Left lung (tissue), 10 donors: Measurements from ENCODE around the gene EDIL3. TPM values are rescaled to one million over a fixed set of nuclear protein-coding genes. Genes with fewer than 3 reads are reported as not detected.

Experiments
- ATAC-seq: fragments of 200-7000 bp; cut with Tn5 transposase; one replicate; pipeline ENCODE4 v1.9.1; 2020; ENCODE audit warnings: moderate library complexity
- DNase-seq, 4 donors: peaks; one replicate each; pipeline ENCODE4 v3.0.0-alpha.2; 2013 to 2020
- H3K27ac ChIP-seq, 2 donors: fragments of 200-600 bp; sonication (generic) in 1 of 2; one replicate each; pipeline versions ENCODE4 v1.5.0 to v1.8.0; 2020 to 2021
- H3K27me3 ChIP-seq, 2 donors: fragments of 200-600 bp; sonication (generic) in 1 of 2; one replicate each; pipeline versions ENCODE4 v1.5.0 to v1.8.0; 2020 to 2021
- H3K36me3 ChIP-seq, 2 donors: fragments of 200-600 bp; sonication (generic) in 1 of 2; one replicate each; pipeline versions ENCODE4 v1.5.0 to v1.8.0; 2020 to 2021
- H3K4me1 ChIP-seq, 2 donors: fragments of 200-600 bp; one replicate each; pipeline ENCODE4 v1.8.0; 2021
- H3K4me3 ChIP-seq, 2 donors: fragments of 200-600 bp; sonication (generic) in 1 of 2; one replicate each; pipeline versions ENCODE4 v1.5.0 to v1.8.0; 2020 to 2021; ENCODE audit warnings: mild to moderate bottlenecking in 1 of 2
- H3K9me3 ChIP-seq, 2 donors: fragments of 200-600 bp; sonication (generic) in 1 of 2; one replicate each; pipeline versions ENCODE4 v1.5.0 to v1.8.0; 2020 to 2021
- CTCF ChIP-seq, 2 donors: fragments of 200-600 bp; sonication (generic) in 1 of 2; IDR thresholded peaks; one replicate each; pipeline versions ENCODE4 v1.5.0 to v1.8.0; 2021; ENCODE audit warnings: antibody characterized with exemption in 2 of 2
- intact Hi-C, 2 donors: fragments of 100-400 bp; cut with DNase I; formaldehyde crosslinking; loops; one replicate each; pipeline versions ENCODE4 v1.11.2 to v1.14.2; 2022
- polyA plus RNA-seq, 6 donors: library from polyadenylated mRNA; unstranded; fragments of 120-200 nt; gene quantifications; one replicate each; pipeline ENCODE4 v1.2.1, GENCODE V29; 2013; ENCODE audit not compliant: insufficient read length in 6 of 6
- total RNA-seq, 2 donors: library from RNA; stranded (reverse); fragmentation: NEBNext Ultra II Directional; extraction: Animal tissue kit (Norgen Biotek cat#: 25700); gene quantifications; one replicate each; pipeline ENCODE4 v1.2.1, GENCODE V29; 2021
- donor health status: DM: no; HTN: yes; CAD: no.
- donor health status: DM: no; HTN: no; CAD: no.

EDIL3 gene
- total and polyA plus RNA-seq, 8 donors = 20.6 to 59.9 (median 42.3) TPM

DNA sequence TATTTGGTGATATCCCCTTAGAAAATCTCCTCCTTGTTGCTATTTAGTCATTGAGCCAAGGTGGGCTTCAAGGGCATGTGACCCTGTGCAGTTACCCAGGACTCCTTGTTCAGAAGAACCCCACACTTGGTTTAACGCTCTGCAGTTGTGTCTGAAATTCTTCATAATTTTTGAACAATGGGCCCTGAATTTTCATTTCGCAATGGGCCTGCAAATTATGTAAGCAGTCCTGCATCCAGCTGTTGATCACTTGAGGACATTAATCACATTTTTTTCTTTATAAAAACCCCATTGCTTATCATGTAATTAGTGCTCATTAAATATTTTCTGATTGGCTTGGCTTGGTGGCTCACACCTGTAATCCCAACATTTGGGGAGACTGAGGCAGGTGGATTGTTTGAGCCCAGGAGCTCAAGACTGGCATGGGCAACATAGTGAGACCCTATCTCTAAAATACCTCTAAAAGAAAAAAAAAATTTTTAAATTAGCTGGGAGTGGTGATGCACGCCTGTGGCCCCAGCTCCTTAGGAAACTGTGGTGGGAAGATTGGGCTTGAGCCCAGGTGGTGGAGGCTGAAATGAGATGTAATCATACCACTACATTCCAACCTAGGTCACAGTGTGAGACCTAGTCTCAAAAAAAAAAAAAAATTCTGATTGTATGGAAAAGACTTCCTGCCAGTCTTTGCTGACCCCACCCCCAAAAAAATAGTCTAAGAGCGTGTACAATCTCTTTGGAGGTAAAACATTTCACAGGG lies 469.8 kb downstream of the EDIL3 start:
- Histone ChIP-seq H3K9me3 (no peaks in the 10 kb centered on the region), H3K4me3 (no peak overlapping the region), H3K36me3 (no peaks in the 10 kb centered on the region), H3K27me3 (no peaks in the 10 kb centered on the region), H3K4me1 (peaks cover 5 to 7% of the 10 kb centered on the region in 2 donors), H3K27ac (no peak overlapping the region)
- ATAC-seq = no peak
- intact Hi-C loops = no loop called here
- no peak for DNase-seq
- no peak for TF ChIP-seq CTCF (IDR thresholded peaks at IDR 0.05)

DNA sequence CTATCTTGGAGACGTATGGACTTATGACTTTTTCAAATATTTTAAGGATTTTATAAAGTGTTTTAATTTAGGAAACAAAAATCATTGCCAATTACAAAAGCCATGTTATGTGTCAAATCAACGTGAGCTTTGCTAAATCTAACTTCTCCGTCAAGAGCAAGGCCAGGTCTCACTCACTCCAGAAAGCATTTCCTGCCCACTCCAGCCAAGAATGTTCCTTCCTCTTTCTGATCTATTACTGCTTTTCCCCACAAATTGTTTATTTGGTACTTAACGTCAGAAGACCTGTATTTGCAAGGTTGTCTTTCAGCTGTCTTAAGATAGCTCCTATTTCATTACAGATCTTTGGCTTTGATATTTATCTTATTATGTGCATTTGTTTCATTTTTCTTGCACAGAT lies 470.5 kb downstream of the EDIL3 start:
- DNase-seq = no peak
- TF ChIP-seq CTCF (IDR thresholded peaks at IDR 0.05) = no peak
- ATAC-seq = no peak
- Histone ChIP-seq H3K27ac (no peak overlapping the region), H3K9me3 (no peaks in the 10 kb centered on the region), H3K27me3 (no peaks in the 10 kb centered on the region), H3K4me1 (peaks cover 5 to 7% of the 10 kb centered on the region in 2 donors), H3K36me3 (no peaks in the 10 kb centered on the region), H3K4me3 (no peak overlapping the region)
- intact Hi-C loops = no loop called here

DNA sequence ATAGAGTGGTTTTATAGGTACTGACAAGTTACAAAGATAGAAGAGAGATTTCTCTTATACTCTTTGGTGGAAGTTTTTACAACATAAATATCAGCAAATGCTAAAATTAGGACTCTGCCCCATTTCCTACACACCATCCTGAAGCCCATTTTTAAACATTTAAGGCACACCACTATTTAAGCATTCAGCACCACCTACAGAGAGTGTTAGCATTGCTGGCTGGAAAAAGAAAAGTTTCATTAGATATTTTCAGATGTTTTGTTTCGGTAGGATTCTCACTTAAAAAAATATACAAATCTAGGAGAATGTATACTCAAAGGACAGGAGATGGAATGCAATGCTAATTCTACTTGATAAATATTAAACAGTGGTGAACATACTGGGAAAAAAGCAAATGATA lies 471.1 kb downstream of the EDIL3 start:
- Histone ChIP-seq H3K4me1 (peaks cover 5 to 7% of the 10 kb centered on the region in 2 donors), H3K4me3 (no peak overlapping the region), H3K27me3 (no peaks in the 10 kb centered on the region), H3K36me3 (no peaks in the 10 kb centered on the region), H3K27ac (no peak overlapping the region), H3K9me3 (no peaks in the 10 kb centered on the region)
- intact Hi-C loops = no loop called here
- no peak for TF ChIP-seq CTCF (IDR thresholded peaks at IDR 0.05)
- no peak for DNase-seq
- no peak for ATAC-seq

- intact Hi-C loops = no loop called here
- no peak for ATAC-seq
- TF ChIP-seq CTCF (IDR thresholded peaks at IDR 0.05) = no peak
These were observed 473.2 kb downstream of the EDIL3 start for GRCh38 chr5:83911367-83911919.

DNA sequence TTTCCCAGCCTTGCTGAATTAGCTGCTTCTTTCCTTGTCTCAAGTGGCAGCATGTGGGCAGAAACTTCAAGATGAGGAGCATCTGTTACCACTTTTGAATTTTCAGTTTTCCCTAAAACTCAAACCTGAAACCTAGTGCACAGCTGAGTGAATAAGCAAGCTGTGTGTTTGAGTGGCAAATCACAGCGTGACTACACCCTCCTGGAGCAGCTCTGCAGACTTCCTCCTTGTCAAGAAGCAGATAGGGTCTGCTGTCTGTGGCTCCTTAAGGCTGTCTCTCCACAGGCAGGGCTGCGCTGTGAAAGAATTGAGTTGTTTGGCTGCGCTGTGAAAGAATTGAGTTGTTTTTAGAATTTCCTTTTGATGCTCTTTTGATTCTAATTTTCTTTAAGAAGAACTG lies 484.4 kb downstream of the EDIL3 start:
- H3K36me3 ChIP-seq = no peaks in the 10 kb centered on the region
- H3K27ac ChIP-seq = no peak overlapping the region
- ATAC-seq = no peak
- DNase-seq = no peak
- no peaks in the 10 kb centered on the region for H3K27me3 ChIP-seq
- no peaks in the 10 kb centered on the region for H3K4me1 ChIP-seq
- H3K9me3 ChIP-seq = no peaks in the 10 kb centered on the region
- intact Hi-C loops = no loop called here
- no peak for TF ChIP-seq CTCF (IDR thresholded peaks at IDR 0.05)
- no peak overlapping the region for H3K4me3 ChIP-seq

More at GRCh38 chr5:83911367-83911919, 473.2 kb downstream of the EDIL3 start:
- H3K9me3 ChIP-seq = no peaks in the 10 kb centered on the region
- no peak overlapping the region for H3K27ac ChIP-seq
- H3K27me3 ChIP-seq = no peaks in the 10 kb centered on the region
- no peaks in the 10 kb centered on the region for H3K36me3 ChIP-seq
- no peak overlapping the region for H3K4me3 ChIP-seq
- DNase-seq = no peak
- H3K4me1 ChIP-seq = peaks cover 5 to 7% of the 10 kb centered on the region in 2 donors
